RWPE2 (cell line): Measurements from ENCODE around the gene SLC35E2B.

Source experiments
- ATAC-seq: fragments of 200-7000 bp; cut with Tn5 transposase; 3 replicates; pipeline ENCODE4 v1.9.1; 2021; ENCODE audit warnings: low read depth
- DNase-seq: peaks from one replicate; pipeline ENCODE4 v3.0.0-alpha.2; 2020; ENCODE audit warnings: low spot score
- H3K27ac ChIP-seq: fragments of 450-650 bp; 2 replicates; pipeline ENCODE4 v1.5.1; 2017; ENCODE audit warnings: mild to moderate bottlenecking; ENCODE audit not compliant: poor library complexity, severe bottlenecking
- H3K27me3 ChIP-seq: fragments of 250-450 bp; sonication (Bioruptor Pico); 2 replicates; pipeline ENCODE4 v1.5.1; 2021; ENCODE audit warnings: mild to moderate bottlenecking, moderate library complexity; ENCODE audit not compliant: insufficient read depth, poor library complexity, severe bottlenecking
- H3K36me3 ChIP-seq: fragments of 250-450 bp; sonication (Bioruptor Pico); 2 replicates; pipeline ENCODE4 v1.5.1; 2020; ENCODE audit warnings: low read depth, mild to moderate bottlenecking, moderate library complexity
- H3K4me1 ChIP-seq: fragments of 250-450 bp; sonication (Bioruptor Pico); 2 replicates; pipeline ENCODE4 v1.5.1; 2021; ENCODE audit warnings: mild to moderate bottlenecking, moderate library complexity; ENCODE audit not compliant: insufficient read depth, poor library complexity, severe bottlenecking
- H3K4me3 ChIP-seq: fragments of 250-450 bp; sonication (Bioruptor Pico); 2 replicates; pipeline ENCODE4 v1.5.1; 2021; ENCODE audit warnings: mild to moderate bottlenecking, moderate library complexity; ENCODE audit not compliant: severe bottlenecking
- H3K9me3 ChIP-seq: fragments of 250-450 bp; sonication (Bioruptor Pico); 2 replicates; pipeline ENCODE4 v1.5.1; 2021; ENCODE audit warnings: mild to moderate bottlenecking, moderate library complexity; ENCODE audit not compliant: severe bottlenecking
- TF ChIP-seq, protein P1 (sequence below): fragments of 450-650 bp; IDR thresholded peaks from one replicate; pipeline ENCODE4 v1.5.1; 2017; ENCODE audit warnings: mild to moderate bottlenecking, moderate library complexity; ENCODE audit not compliant: poor library complexity, severe bottlenecking

Gene SLC35E2B

DNA sequence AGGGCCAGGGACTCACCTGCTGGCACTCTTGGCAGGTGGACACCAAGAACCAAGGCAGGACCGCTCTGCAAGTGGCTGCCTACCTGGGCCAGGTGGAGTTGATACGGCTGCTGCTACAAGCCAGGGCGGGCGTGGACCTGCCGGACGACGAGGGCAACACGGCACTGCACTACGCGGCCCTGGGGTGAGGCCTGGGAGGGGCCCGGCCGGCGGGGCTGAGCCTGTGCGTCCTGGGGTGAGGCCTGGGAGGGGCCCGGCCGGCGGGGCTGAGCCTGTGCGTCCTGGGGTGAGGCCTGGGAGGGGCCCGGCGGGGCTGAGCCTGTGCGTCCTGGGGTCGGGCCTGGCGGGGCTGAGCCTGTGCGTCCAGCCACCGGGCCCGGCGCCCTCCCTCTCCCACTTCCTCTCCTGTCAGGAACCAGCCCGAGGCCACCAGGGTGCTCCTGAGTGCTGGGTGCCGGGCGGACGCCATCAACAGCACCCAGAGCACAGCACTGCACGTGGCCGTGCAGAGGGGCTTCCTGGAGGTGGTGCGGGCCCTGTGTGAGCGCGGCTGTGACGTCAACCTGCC lies 65.2 kb downstream of the SLC35E2B start:
- H3K27ac ChIP-seq = peak overlapping the region; percentile 28

DNA sequence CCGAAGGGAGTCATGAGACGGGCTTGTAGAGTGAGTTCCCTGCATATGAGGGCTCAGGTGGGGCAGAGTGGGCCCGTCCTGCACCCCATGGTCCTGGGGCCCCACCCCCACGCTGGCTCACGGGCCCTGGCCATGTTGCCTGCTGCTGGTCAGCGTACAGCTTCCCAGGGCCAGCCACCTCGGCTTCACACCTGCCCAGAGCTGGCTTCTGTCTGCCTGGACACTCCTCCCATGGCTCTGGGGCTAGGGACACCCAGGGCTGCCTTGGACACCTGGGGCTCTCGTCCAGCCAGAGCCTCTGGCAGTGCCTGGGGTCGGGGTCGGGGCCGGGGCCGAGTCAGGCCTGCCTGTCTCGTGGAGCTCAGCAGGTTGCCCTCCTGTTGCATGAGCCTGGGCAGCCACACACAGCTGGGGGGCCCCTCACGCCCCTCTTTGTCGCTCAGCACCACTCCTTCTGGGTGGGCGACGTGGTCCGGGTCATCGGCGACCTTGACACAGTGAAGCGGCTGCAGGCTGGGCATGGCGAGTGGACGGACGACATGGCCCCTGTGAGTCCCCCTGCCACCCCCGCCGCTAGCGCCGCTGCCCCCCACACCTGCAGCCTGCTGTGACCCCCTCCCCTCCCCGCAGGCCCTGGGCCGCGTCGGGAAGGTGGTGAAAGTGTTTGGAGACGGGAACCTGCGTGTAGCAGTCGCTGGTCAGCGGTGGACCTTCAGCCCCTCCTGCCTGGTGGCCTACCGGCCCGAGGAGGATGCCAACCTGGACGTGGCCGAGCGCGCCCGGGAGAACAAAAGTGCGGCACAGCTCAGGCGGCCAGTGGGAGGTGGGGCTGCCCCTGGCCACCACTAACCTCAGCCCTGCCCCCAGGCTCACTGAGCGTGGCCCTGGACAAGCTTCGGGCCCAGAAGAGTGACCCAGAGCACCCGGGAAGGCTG lies 66.1 kb downstream of the SLC35E2B start:
- no peak for ATAC-seq

More for the DNA sequence above, 65.2 kb downstream of the SLC35E2B start:
- TF ChIP-seq, protein P1, sequence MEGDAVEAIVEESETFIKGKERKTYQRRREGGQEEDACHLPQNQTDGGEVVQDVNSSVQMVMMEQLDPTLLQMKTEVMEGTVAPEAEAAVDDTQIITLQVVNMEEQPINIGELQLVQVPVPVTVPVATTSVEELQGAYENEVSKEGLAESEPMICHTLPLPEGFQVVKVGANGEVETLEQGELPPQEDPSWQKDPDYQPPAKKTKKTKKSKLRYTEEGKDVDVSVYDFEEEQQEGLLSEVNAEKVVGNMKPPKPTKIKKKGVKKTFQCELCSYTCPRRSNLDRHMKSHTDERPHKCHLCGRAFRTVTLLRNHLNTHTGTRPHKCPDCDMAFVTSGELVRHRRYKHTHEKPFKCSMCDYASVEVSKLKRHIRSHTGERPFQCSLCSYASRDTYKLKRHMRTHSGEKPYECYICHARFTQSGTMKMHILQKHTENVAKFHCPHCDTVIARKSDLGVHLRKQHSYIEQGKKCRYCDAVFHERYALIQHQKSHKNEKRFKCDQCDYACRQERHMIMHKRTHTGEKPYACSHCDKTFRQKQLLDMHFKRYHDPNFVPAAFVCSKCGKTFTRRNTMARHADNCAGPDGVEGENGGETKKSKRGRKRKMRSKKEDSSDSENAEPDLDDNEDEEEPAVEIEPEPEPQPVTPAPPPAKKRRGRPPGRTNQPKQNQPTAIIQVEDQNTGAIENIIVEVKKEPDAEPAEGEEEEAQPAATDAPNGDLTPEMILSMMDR = no peak
- ATAC-seq = peak; percentile 78
- DNase-seq = peak; percentile 78
- Histone ChIP-seq H3K27me3 (peaks cover 17% of the 10 kb centered on the region), H3K36me3 (no peaks in the 10 kb centered on the region), H3K4me1 (no peaks in the 10 kb centered on the region), H3K4me3 (no peak overlapping the region), H3K9me3 (no peaks in the 10 kb centered on the region)

DNA sequence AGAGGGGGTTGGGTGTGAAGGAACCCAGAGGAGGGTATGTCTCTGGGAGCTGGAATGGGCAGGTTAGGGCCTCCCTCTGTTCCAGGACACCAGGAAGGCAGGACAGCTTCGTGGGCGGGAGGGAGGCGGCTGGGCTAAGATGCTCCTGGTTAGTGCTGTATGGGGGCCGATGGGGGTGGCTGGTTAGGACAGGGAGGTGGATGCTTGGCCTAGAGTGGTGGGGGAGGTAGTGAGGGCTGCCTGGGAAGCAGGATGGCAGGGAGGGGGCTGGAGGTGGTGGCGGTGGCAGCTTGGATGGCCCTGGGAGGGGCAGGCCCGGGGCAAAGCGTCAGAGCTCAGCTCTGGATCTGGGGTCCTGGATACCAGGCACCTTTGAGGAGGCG lies 66.8 kb downstream of the SLC35E2B start:
- Histone ChIP-seq H3K9me3 (no peaks in the 10 kb centered on the region), H3K4me3 (no peak overlapping the region), H3K4me1 (no peaks in the 10 kb centered on the region), H3K36me3 (no peaks in the 10 kb centered on the region), H3K27ac (no peak overlapping the region), H3K27me3 (peaks cover 5% of the 10 kb centered on the region)
- ATAC-seq (no peak), DNase-seq (no peak)
- TF ChIP-seq, protein P1 = no peak

More for the DNA sequence above, 66.1 kb downstream of the SLC35E2B start:
- TF ChIP-seq, protein P1 = no peak
- Histone ChIP-seq H3K27me3 (peaks cover 9% of the 10 kb centered on the region), H3K27ac (peak overlapping the region; percentile 28), H3K9me3 (no peaks in the 10 kb centered on the region), H3K4me1 (no peaks in the 10 kb centered on the region), H3K36me3 (no peaks in the 10 kb centered on the region), H3K4me3 (no peak overlapping the region)
- peak; percentile 58 for DNase-seq

DNA sequence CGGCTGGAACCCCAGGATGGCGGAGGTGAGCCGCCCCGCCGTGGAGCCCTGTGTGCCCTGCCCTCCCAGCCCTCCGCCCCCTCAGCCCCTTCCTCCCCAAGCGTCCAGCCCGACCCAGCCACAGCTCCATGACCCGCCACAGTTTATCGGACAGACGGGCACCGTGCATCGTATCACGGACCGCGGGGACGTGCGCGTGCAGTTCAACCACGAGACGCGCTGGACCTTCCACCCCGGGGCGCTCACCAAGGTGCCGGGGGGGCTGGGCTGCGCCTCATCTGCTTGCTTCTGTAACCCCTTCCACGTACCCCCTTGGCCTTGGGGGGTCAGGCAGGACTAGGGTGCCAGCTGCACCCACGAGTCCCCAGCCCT lies 67.2 kb downstream of the SLC35E2B start:
- no peaks in the 10 kb centered on the region for H3K4me1 ChIP-seq
- no peaks in the 10 kb centered on the region for H3K36me3 ChIP-seq
- ATAC-seq = no peak

More for the DNA sequence above, 67.2 kb downstream of the SLC35E2B start:
- no peak overlapping the region for H3K27ac ChIP-seq
- no peak overlapping the region for H3K4me3 ChIP-seq
- peak; percentile 63 for DNase-seq
- no peaks in the 10 kb centered on the region for H3K9me3 ChIP-seq
- TF ChIP-seq, protein P1 = no peak
- peaks cover 1% of the 10 kb centered on the region for H3K27me3 ChIP-seq
